ENCODE data around the gene NPAS2. TPM values are rescaled to one million over a fixed set of nuclear protein-coding genes. Genes with fewer than 3 reads are reported as not detected.

Gene NPAS2
- total RNA-seq, 2 donors from 2014 or later, result 1.1 to 1.6 TPM

GRCh38 chr2:100817388-100817985, 2.5 kb upstream of the NPAS2 start:
- no peaks in the 10 kb centered on the region for H3K9me3 ChIP-seq (ENCODE audit: control insufficient read depth, low read length)
- peaks cover 5% of the 10 kb centered on the region for H3K4me1 ChIP-seq (ENCODE audit: control insufficient read depth, insufficient read depth, low read length)
- Mint-ChIP-seq H3K9me3 (no peaks in the 10 kb centered on the region), H3K27me3 (ENCODE audit: insufficient read depth) (peaks cover 67% of the 10 kb centered on the region), H3K27ac (no peak overlapping the region), H3K4me1 (peaks cover 10% of the 10 kb centered on the region), H3K4me3 (no peak overlapping the region), H3K36me3 (ENCODE audit: low read depth) (no peaks in the 10 kb centered on the region)
- H3K27me3 ChIP-seq (ENCODE audit: control insufficient read depth, insufficient read depth, low read length, poor library complexity, severe bottlenecking), result peaks cover 60% of the 10 kb centered on the region
- no peaks in the 10 kb centered on the region for H3K36me3 ChIP-seq (ENCODE audit: control insufficient read depth, insufficient read depth, low read length)
- DNase-seq, result no peak
- WGBS, 2 experiments (ENCODE audit: insufficient coverage in 1 of 2, insufficient read length in 1 of 2), result 96 to 100% methylated on average over 5 to 7 of the region's 7 CpGs
- no peak overlapping the region for H3K27ac ChIP-seq (ENCODE audit: low read depth, low read length)
- H3K9ac ChIP-seq (ENCODE audit: extremely low read depth, low read length, poor library complexity, severe bottlenecking), result no peak overlapping the region
- H3K4me3 ChIP-seq (ENCODE audit: low read length), result no peak overlapping the region
- TF ChIP-seq, protein P1, sequence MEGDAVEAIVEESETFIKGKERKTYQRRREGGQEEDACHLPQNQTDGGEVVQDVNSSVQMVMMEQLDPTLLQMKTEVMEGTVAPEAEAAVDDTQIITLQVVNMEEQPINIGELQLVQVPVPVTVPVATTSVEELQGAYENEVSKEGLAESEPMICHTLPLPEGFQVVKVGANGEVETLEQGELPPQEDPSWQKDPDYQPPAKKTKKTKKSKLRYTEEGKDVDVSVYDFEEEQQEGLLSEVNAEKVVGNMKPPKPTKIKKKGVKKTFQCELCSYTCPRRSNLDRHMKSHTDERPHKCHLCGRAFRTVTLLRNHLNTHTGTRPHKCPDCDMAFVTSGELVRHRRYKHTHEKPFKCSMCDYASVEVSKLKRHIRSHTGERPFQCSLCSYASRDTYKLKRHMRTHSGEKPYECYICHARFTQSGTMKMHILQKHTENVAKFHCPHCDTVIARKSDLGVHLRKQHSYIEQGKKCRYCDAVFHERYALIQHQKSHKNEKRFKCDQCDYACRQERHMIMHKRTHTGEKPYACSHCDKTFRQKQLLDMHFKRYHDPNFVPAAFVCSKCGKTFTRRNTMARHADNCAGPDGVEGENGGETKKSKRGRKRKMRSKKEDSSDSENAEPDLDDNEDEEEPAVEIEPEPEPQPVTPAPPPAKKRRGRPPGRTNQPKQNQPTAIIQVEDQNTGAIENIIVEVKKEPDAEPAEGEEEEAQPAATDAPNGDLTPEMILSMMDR (conservative IDR thresholded peaks at IDR 0.05), result no peak

DNA sequence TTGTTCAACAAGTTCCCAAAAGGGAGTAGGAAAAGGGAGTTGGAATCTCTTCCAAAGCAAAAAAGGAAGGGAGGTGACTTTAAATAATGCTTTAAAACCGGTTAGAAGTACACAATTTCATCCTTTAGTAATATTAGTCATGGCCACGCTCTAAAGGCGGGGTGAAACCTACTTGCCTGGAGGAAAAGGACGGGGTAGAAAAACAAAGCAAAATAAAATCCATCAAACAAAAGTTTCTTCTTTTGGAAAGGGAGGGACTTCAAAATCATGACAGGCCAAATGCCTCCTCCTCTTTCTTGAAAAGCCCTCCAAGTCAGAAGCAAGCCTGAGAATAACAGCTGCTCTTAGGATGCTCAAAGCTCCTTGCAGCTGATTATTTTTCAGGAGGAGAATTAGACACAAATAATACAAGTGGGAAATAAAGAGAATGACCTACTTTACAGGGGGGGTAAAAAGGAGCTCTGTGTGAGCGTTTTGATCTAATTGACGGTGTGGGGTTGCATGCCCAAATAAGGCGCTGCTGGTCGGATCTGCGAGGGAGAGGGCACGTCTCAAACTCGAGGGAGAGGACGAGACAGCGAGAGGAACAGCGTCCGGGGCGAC, 1.8 kb upstream of the NPAS2 start:
- peaks cover 71% of the 10 kb centered on the region for H3K27me3 Mint-ChIP-seq (ENCODE audit: insufficient read depth)
- H3K9ac ChIP-seq (ENCODE audit: extremely low read depth, low read length, poor library complexity, severe bottlenecking), result no peak overlapping the region
- peaks cover 5% of the 10 kb centered on the region for H3K4me1 ChIP-seq (ENCODE audit: control insufficient read depth, insufficient read depth, low read length)
- no peaks in the 10 kb centered on the region for H3K9me3 ChIP-seq (ENCODE audit: control insufficient read depth, low read length)
- 11 to 33% methylated on average over 9 to 16 of the region's 16 CpGs for WGBS, 2 experiments (ENCODE audit: insufficient coverage in 1 of 2, insufficient read length in 1 of 2)
- peak overlapping the region; percentile 54 for H3K4me3 Mint-ChIP-seq
- no peak overlapping the region for H3K27ac Mint-ChIP-seq
- no peaks in the 10 kb centered on the region for H3K36me3 ChIP-seq (ENCODE audit: control insufficient read depth, insufficient read depth, low read length)
- H3K36me3 Mint-ChIP-seq (ENCODE audit: low read depth), result no peaks in the 10 kb centered on the region
- peaks cover 66% of the 10 kb centered on the region for H3K27me3 ChIP-seq (ENCODE audit: control insufficient read depth, insufficient read depth, low read length, poor library complexity, severe bottlenecking)
- TF ChIP-seq, protein P1 (conservative IDR thresholded peaks at IDR 0.05), result no peak
- peak overlapping the region; percentile 75 for H3K4me3 ChIP-seq (ENCODE audit: low read length)
- no peak overlapping the region for H3K27ac ChIP-seq (ENCODE audit: low read depth, low read length)
- DNase-seq, result no peak
- peaks cover 5% of the 10 kb centered on the region for H3K4me1 Mint-ChIP-seq
- H3K9me3 Mint-ChIP-seq, result no peaks in the 10 kb centered on the region

- peak overlapping the region; percentile 54 for H3K4me3 Mint-ChIP-seq
- peaks cover 5% of the 10 kb centered on the region for H3K4me1 Mint-ChIP-seq
- peaks cover 5% of the 10 kb centered on the region for H3K4me1 ChIP-seq (ENCODE audit: control insufficient read depth, insufficient read depth, low read length)
- TF ChIP-seq, protein P1 (conservative IDR thresholded peaks at IDR 0.05), result peak; percentile 71
- no peaks in the 10 kb centered on the region for H3K9me3 ChIP-seq (ENCODE audit: control insufficient read depth, low read length)
- peaks cover 77% of the 10 kb centered on the region for H3K27me3 Mint-ChIP-seq (ENCODE audit: insufficient read depth)
- peak; percentile 90 for DNase-seq
- H3K27me3 ChIP-seq (ENCODE audit: control insufficient read depth, insufficient read depth, low read length, poor library complexity, severe bottlenecking), result peaks cover 73% of the 10 kb centered on the region
- no peak overlapping the region for H3K9ac ChIP-seq (ENCODE audit: extremely low read depth, low read length, poor library complexity, severe bottlenecking)
- WGBS, 2 experiments (ENCODE audit: insufficient coverage in 1 of 2, insufficient read length in 1 of 2), result 0 to 1% methylated on average over 24 to 51 of the region's 51 CpGs
- H3K27ac ChIP-seq (ENCODE audit: low read depth, low read length), result no peak overlapping the region
- peak overlapping the region; percentile 75 for H3K4me3 ChIP-seq (ENCODE audit: low read length)
- H3K9me3 Mint-ChIP-seq, result no peaks in the 10 kb centered on the region
- H3K36me3 ChIP-seq (ENCODE audit: control insufficient read depth, insufficient read depth, low read length), result no peaks in the 10 kb centered on the region
- no peak overlapping the region for H3K27ac Mint-ChIP-seq
- no peaks in the 10 kb centered on the region for H3K36me3 Mint-ChIP-seq (ENCODE audit: low read depth)
These were observed 1.2 kb upstream of the NPAS2 start for GRCh38 chr2:100818606-100819369.
